Measurements from ENCODE around the gene FAM131B. TPM values are rescaled to one million over a fixed set of nuclear protein-coding genes. Genes with fewer than 3 reads are reported as not detected.

FAM131B gene
- total and polyA plus RNA-seq, 8 donors: 0.05 to 0.25 (median 0.11) TPM

- no peaks in the 10 kb centered on the region for H3K27me3 ChIP-seq
- FAIRE-seq (no peak), ATAC-seq (peak in 1 of 4 donors; percentile 2), DNase-seq (peak; percentile 51 to 93 (median 82))
- H3K27ac ChIP-seq: peak overlapping the region; percentile 83 to 94 (median 92)
- TF ChIP-seq CTCF (IDR thresholded peaks at IDR 0.05): no peak
- WGBS, 2 donors: 6 to 7% methylated on average over 51 to 64 of the region's 64 CpGs
- H3K4me3 ChIP-seq: peak overlapping the region; percentile 70 to 99 (median 84)
- H3K9me3 ChIP-seq: no peaks in the 10 kb centered on the region
- H3K4me1 ChIP-seq: peaks cover 0 to 8% (median 0%) of the 10 kb centered on the region in 3 donors
- intact Hi-C loops (cut with DNase I): no loop called here
- no peaks in the 10 kb centered on the region for H3K36me3 ChIP-seq
Observed at GRCh38 chr7:143381427-143382125, 19.1 kb upstream of the FAM131B start.

- Histone ChIP-seq H3K9me3 (no peaks in the 10 kb centered on the region), H3K27me3 (no peaks in the 10 kb centered on the region), H3K4me3 (peak within 1 kb of the TSS; percentile 70 to 99 (median 84)), H3K4me1 (peaks cover 0 to 8% (median 0%) of the 10 kb centered on the region in 3 donors), H3K36me3 (no peaks in the 10 kb centered on the region), H3K27ac (peak within 1 kb of the TSS; percentile 83 to 94 (median 92))
- peak; percentile 87 to 97 (median 92) for DNase-seq
- intact Hi-C loops (cut with DNase I): no loop called here
- 0% methylated on average over 17 to 72 of the region's 72 CpGs for WGBS, 2 donors
- ATAC-seq: peak; percentile 87 to 90 (median 88)
- no peak for FAIRE-seq
- TF ChIP-seq CTCF (IDR thresholded peaks at IDR 0.05): no peak
Observed at GRCh38 chr7:143380646-143381426, 18.3 kb upstream of the FAM131B start, which contains the start of gene ZYX. Gene ZYX, plus strand, starts transcription at chr7:143381345. Its CDS starts 227 bp downstream, at chr7:143381572.

- ATAC-seq (peak; percentile 75 to 87 (median 78)), FAIRE-seq (no peak), DNase-seq (peak; percentile 76 to 92 (median 89))
- Histone ChIP-seq H3K27ac (peak overlapping the region; percentile 83 to 94 (median 92)), H3K36me3 (no peaks in the 10 kb centered on the region), H3K27me3 (no peaks in the 10 kb centered on the region), H3K4me1 (peaks cover 0 to 8% (median 0%) of the 10 kb centered on the region in 3 donors), H3K4me3 (peak overlapping the region; percentile 70 to 99 (median 84)), H3K9me3 (no peaks in the 10 kb centered on the region)
- peak; percentile 83 to 90 (median 86) for TF ChIP-seq CTCF (IDR thresholded peaks at IDR 0.05)
- 0 to 1% methylated on average over 25 to 35 of the region's 35 CpGs for WGBS, 2 donors
- intact Hi-C loops (cut with DNase I): no loop called here
Observed at GRCh38 chr7:143380260-143380645, 17.7 kb upstream of the FAM131B start.

- TF ChIP-seq CTCF (IDR thresholded peaks at IDR 0.05): no peak
- no peaks in the 10 kb centered on the region for H3K27me3 ChIP-seq
- no peaks in the 10 kb centered on the region for H3K36me3 ChIP-seq
- ATAC-seq (no peak), DNase-seq (peak in 1 of 6 donors; percentile 21), FAIRE-seq (no peak)
- peak overlapping the region in 3 of 4 donors; percentile 70 to 97 (median 72) for H3K4me3 ChIP-seq
- no peaks in the 10 kb centered on the region for H3K9me3 ChIP-seq
- WGBS, 2 donors: 33 to 36% methylated on average over 15 of the region's 15 CpGs
- H3K27ac ChIP-seq: peak overlapping the region; percentile 83 to 94 (median 92)
- peaks cover 0 to 8% (median 0%) of the 10 kb centered on the region in 3 donors for H3K4me1 ChIP-seq
- intact Hi-C loops (cut with DNase I): no loop called here
Observed at GRCh38 chr7:143379611-143380259, 17.2 kb upstream of the FAM131B start.

Data from pancreas (tissue), 10 donors.